Hematopoietic multipotent progenitor cell (in vitro differentiated cells): ENCODE results near the gene METRN. TPM values are rescaled to one million over a fixed set of nuclear protein-coding genes. Genes with fewer than 3 reads are reported as not detected.

Source experiments
- DNase-seq, 3 donors: peaks; one replicate each; pipeline ENCODE4 v3.0.0-alpha.2; 2011 to 2015; ENCODE audit warnings: low read depth in 2 of 3, low spot score in 2 of 3
- total RNA-seq: library from RNA; depleted of rRNA; stranded (reverse); fragments of >200 nt; gene quantifications from one replicate; pipeline ENCODE4 v1.2.3, GENCODE V29; 2012

The METRN gene
- total RNA-seq, 1 donor: 5.1 TPM

DNA sequence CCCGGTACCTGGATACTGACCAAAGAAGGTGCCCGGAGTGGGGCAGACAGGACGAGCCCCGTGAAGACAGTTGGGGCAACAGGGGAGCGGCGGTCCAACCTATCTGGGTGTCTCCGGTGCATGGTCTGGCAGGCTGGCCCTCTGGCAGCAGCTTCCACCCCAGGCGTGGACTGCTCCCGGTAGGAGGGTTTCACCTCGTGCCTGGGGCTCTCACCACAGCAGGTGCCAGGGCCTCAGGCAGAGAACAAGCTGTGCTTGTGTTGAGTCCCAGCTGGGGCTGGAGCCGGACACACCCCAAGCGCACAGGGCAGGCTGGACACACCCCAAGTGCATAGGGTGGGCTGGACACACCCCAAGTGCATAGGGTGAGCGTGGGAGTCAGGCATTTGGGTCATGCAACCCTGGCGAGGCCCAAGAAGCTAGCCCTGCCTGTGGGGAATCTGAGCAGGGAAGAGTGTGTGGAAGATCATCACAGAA is 7.8 kb upstream of the METRN start:
- no peak for DNase-seq

- no peak for DNase-seq
Measured at GRCh38 chr16:708019-708418, 6.9 kb upstream of the METRN start.

DNA sequence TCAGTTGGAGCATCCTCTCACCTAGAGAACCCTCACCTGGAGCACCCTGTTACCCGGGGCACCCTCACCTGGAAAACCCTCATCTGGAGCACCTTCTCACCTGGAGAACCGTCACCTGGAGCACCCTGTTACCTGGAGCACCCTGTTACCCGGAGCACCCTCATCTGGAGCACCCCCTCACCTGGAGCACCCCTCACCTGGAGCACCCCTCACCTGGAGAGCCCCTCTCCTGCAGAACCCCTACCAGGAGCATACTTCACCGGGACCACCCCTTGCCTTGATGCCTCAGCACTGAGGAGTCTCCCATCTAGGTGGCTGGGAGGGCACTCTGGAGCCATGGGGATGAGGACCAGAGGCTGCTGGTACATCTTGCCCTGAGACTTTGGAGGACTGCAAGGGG is 6.0 kb upstream of the METRN start:
- no peak for DNase-seq

- no peak for DNase-seq
Measured at GRCh38 chr16:709566-710499, 5.1 kb upstream of the METRN start.

DNA sequence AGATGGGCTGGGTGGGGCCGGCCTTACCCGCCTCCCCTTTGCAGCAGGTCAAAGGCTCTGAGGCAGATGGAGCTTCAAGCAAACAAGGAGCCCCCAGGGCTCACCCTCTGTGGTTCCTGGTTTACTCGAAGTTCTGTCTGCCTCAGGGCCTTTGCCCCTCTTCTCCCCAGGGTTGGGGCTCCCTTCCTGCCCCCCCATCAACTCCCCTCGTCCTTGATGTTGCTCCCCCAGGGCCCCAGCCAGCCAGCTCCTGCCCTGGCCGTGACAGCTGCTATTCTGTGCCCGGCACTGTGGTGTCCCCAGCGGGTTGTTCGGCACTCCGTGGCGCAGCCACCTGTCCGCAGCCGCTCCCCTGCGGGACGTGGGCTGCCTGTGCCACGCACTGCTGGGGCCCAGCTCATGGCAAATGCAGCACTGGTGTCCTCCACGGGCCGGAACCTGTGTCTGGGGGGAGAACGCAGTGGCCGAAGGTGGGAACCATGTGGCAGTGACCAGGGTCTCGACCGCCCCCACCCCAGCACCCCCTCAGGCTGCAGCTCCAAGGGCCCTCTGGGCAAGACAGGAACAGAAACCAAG is 4.3 kb upstream of the METRN start:
- no peak for DNase-seq

DNA sequence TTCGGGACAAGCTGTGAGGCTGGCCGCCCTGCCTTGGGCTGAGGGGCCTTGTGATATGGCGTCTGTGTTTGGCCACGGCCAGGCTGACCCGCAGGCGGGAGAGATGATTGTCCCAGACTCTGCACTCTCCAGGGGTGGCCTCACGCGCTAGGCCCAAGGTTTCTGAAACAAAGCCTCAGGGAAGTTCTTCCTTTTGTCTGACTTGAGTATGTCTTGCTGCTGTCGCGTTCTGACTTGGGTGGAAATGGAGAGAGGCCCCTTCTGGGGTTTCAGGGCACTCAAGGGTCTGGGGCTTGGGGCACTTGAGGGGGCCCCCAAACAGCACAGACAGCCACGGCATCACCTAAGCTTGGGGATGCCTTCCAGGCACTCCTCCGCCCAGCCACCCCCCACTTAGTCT is 3.8 kb upstream of the METRN start:
- DNase-seq: no peak

DNA sequence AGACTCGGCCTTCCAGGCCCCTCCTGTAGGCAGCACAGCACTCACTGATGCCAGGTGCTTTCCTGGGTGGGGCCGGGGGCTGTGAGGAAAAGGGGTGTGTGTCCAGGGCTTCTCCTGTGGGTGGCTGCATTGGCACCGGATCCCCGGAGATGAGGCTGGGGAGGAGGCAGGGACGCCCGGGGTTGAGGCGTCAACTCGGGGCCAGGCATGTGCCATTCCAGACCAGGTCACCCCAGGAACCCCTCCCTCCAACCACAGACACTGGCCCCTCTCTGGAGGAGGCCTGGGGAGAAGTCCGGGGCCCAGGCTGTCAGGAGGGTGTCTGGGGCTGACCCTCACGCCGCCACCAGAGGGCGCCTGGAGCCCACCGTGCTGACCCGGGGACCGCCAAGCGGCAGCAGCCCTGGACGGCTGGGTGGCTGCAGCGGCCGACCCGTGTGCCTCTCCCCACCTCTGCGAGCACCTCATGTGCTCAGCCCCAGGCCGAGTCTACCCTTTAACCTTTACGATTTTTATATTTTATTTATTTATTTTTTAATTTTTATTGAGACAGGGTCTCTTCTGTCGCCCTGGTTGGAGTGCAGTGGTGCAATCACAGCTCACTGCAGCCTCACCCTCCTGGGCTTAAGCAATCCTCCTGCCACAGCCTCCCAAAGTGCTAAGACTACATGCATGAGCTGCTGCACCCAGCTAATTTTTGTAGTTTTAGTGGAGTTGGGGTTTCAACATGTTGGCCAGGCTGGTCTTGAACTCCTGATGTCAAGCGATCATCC is 3.2 kb upstream of the METRN start:
- DNase-seq: peak; percentile 67 to 70 (median 68)

- peak in 1 of 3 donors; percentile 54 for DNase-seq
Measured at GRCh38 chr16:712740-713250, 2.1 kb upstream of the METRN start.

GRCh38 chr16:714079-714478 is 839 bp upstream of the METRN start:
- no peak for DNase-seq

DNA sequence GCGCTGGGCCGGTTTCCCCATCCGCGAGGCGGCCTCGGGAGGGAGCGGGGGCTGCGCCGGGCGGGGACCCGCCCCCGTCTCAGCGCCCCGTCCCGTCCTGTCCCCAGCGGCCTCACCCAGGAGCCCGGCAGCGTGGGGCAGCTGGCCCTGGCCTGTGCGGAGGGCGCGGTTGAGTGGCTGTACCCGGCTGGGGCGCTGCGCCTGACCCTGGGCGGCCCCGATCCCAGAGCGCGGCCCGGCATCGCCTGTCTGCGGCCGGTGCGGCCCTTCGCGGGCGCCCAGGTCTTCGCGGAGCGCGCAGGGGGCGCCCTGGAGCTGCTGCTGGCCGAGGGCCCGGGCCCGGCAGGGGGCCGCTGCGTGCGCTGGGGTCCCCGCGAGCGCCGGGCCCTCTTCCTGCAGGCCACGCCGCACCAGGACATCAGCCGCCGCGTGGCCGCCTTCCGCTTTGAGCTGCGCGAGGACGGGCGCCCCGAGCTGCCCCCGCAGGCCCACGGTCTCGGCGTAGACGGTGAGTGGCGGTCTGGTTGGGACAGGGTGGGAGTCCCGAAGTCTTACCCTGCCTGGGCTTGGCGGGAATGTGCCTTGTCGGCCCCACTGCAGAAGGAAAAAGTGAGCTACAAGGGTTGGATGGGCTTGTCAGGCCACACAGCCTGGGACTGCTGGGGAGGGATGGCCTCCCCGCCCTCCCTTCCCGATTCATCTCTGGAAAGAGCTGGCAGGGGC is 720 bp downstream of the METRN start:
- DNase-seq: no peak

GRCh38 chr16:716200-716568 is 1.3 kb downstream of the METRN start:
- no peak for DNase-seq

GRCh38 chr16:716768-717325 is 1.9 kb downstream of the METRN start:
- no peak for DNase-seq

GRCh38 chr16:717450-718245 is 2.7 kb downstream of the METRN start:
- DNase-seq: no peak

- no peak for DNase-seq
Measured at GRCh38 chr16:718389-718788, 3.5 kb downstream of the METRN start.

- DNase-seq: no peak
Measured at GRCh38 chr16:718922-719321, 4.0 kb downstream of the METRN start.

DNA sequence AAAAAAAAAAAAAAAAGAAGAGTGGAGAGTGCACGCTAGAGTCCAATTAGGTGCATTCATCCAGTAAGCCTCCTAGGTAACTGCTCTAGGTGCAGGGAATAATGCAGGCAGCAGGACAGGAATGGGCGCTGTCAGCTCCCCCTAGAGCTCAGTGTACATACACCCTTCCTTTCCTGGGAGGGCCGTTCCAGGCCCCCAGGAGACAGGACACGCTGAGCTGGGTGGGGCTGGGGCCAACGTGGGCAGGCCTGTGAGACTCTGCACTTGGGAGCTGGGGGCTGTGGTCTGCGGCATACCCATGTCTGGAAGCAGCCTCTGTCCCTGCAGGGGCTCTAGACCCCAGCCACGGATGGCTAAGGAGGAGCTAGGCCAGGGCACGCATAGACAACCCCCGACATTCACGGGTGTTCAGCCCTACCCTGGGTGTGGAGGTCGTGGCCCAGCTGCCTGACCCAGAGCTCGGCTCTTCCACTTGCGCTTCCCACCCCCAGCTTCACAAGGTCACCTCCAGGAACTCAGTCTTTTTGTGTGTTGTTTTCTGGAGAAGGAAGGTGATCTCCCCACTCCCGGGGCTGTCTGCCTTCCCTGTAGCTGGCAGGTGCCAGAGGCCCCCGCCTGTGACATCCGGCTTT is 5.0 kb downstream of the METRN start:
- DNase-seq: no peak

DNA sequence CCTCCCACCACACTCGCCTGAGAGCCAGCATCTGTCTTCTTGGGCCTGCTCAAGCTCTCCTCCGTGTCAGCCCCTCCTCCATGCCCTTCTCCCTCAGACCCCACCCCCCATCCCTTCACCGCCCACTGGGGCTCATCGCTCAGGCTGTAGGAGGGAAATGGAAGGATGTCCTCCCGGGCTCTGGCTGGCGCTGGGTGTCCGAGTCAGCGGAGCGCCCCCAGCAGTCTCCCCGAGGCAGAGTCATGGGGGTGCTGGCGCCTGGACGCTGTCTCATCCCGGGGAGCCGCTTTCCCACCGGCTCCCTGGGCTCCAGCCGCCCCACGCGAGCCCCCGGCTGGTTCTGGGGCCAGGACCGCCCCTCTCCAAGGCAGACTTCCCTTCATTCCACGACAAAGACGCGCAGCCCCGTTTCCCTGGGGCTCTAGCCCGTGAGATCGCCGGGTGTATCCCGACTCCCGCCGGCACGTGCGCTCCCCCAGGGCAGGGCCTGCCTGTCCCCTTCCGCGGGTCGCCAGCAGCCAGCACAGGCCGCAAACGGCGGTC is 5.6 kb downstream of the METRN start:
- peak in 1 of 3 donors; percentile 53 for DNase-seq

DNA sequence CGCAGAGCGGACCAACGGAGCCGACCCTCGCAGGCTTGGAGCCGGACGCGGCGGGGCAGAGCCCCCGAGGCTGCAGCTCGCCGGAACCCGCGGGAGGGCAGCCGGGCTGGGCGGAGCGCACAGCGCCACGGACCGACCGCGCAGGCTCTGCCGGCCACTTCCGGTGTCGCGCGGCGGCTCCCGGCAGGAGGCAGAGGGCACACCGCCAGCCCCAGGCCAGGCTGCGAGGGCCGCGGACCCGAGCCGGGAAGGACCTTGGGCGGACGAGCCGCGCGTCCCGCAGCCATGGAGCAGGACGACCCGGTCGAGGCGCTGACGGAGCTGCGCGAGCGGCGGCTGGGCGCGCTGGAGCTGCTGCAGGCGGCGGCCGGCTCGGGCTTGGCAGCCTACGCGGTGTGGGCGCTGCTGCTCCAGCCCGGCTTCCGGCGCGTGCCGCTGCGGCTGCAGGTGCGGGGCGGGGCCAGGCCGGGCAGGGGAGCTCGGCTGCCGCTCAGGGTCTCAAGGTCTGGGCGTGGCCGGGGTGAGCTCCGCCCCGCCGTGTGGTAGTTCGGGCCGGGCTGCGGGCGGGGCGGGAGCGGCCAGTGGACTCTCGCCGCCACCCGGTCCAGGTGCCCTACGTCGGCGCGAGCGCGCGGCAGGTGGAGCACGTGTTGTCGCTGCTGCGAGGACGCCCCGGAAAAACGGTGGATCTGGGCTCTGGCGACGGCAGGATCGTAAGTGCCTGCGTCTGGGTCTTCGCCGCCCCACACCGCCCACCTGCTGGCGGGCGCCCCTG is 6.3 kb downstream of the METRN start, which contains the start of gene ANTKMT:
Gene ANTKMT (plus strand): TSS at position 157 of the 775 bp plus-strand sequence. CDS start 129 bp downstream, at position 286.
- peak; percentile 62 to 87 (median 85) for DNase-seq
